ENCODE measurements around the gene SIPA1L2.
"Not testable (repeated sequence)": the region's sequence is repeated elsewhere in the genome, so short reads cannot be mapped to it uniquely, and the experiment has no call there.

The SIPA1L2 gene

GRCh38 chr1:232613752-232614381 lies 16.1 kb downstream of the SIPA1L2 start:
- H3K27ac Mint-ChIP-seq, result no peak overlapping the region
- H3K27me3 Mint-ChIP-seq, result peaks cover under 1% of the 10 kb centered on the region
- no peaks in the 10 kb centered on the region for H3K9me3 Mint-ChIP-seq (ENCODE audit: low read depth)
- no peaks in the 10 kb centered on the region for H3K36me3 Mint-ChIP-seq
- H3K4me3 Mint-ChIP-seq, result no peak overlapping the region
- H3K4me1 Mint-ChIP-seq (ENCODE audit: low read depth), result no peaks in the 10 kb centered on the region

- H3K27ac Mint-ChIP-seq; H3K27me3 Mint-ChIP-seq; H3K9me3 Mint-ChIP-seq (ENCODE audit: low read depth); H3K4me3 Mint-ChIP-seq; H3K4me1 Mint-ChIP-seq (ENCODE audit: low read depth); H3K36me3 Mint-ChIP-seq: not testable (repeated sequence)
These were observed 17.1 kb downstream of the SIPA1L2 start for GRCh38 chr1:232612836-232613235.

GRCh38 chr1:232611834-232612233 lies 18.1 kb downstream of the SIPA1L2 start:
- no peaks in the 10 kb centered on the region for H3K27me3 Mint-ChIP-seq
- H3K4me1 Mint-ChIP-seq (ENCODE audit: low read depth), result no peaks in the 10 kb centered on the region
- no peak overlapping the region for H3K27ac Mint-ChIP-seq
- no peaks in the 10 kb centered on the region for H3K9me3 Mint-ChIP-seq (ENCODE audit: low read depth)
- no peak overlapping the region for H3K4me3 Mint-ChIP-seq
- H3K36me3 Mint-ChIP-seq, result no peaks in the 10 kb centered on the region

GRCh38 chr1:232610902-232611745 lies 18.8 kb downstream of the SIPA1L2 start:
- not testable (repeated sequence) for H3K9me3 Mint-ChIP-seq (ENCODE audit: low read depth); H3K27ac Mint-ChIP-seq; H3K36me3 Mint-ChIP-seq; H3K4me3 Mint-ChIP-seq; H3K4me1 Mint-ChIP-seq (ENCODE audit: low read depth); H3K27me3 Mint-ChIP-seq

GRCh38 chr1:232610192-232610901 lies 19.6 kb downstream of the SIPA1L2 start:
- no peaks in the 10 kb centered on the region for H3K27me3 Mint-ChIP-seq
- no peaks in the 10 kb centered on the region for H3K4me1 Mint-ChIP-seq (ENCODE audit: low read depth)
- no peaks in the 10 kb centered on the region for H3K9me3 Mint-ChIP-seq (ENCODE audit: low read depth)
- H3K4me3 Mint-ChIP-seq, result no peak overlapping the region
- no peaks in the 10 kb centered on the region for H3K36me3 Mint-ChIP-seq
- no peak overlapping the region for H3K27ac Mint-ChIP-seq

GRCh38 chr1:232608427-232608826 lies 21.5 kb downstream of the SIPA1L2 start:
- Mint-ChIP-seq H3K36me3 (no peaks in the 10 kb centered on the region), H3K9me3 (ENCODE audit: low read depth) (no peaks in the 10 kb centered on the region), H3K4me3 (no peak overlapping the region), H3K27ac (no peak overlapping the region), H3K27me3 (no peaks in the 10 kb centered on the region), H3K4me1 (ENCODE audit: low read depth) (no peaks in the 10 kb centered on the region)

GRCh38 chr1:232602622-232603021 lies 27.3 kb downstream of the SIPA1L2 start:
- no peak overlapping the region for H3K4me3 Mint-ChIP-seq
- no peaks in the 10 kb centered on the region for H3K27me3 Mint-ChIP-seq
- H3K9me3 Mint-ChIP-seq (ENCODE audit: low read depth), result no peaks in the 10 kb centered on the region
- no peaks in the 10 kb centered on the region for H3K4me1 Mint-ChIP-seq (ENCODE audit: low read depth)
- no peaks in the 10 kb centered on the region for H3K36me3 Mint-ChIP-seq
- H3K27ac Mint-ChIP-seq, result no peak overlapping the region

- H3K4me1 Mint-ChIP-seq (ENCODE audit: low read depth), result no peaks in the 10 kb centered on the region
- H3K4me3 Mint-ChIP-seq, result no peak overlapping the region
- H3K36me3 Mint-ChIP-seq, result no peaks in the 10 kb centered on the region
- H3K27ac Mint-ChIP-seq, result no peak overlapping the region
- no peaks in the 10 kb centered on the region for H3K27me3 Mint-ChIP-seq
- H3K9me3 Mint-ChIP-seq (ENCODE audit: low read depth), result no peaks in the 10 kb centered on the region
These were observed 29.3 kb downstream of the SIPA1L2 start for GRCh38 chr1:232600424-232601258.

- Mint-ChIP-seq H3K27ac (no peak overlapping the region), H3K4me3 (no peak overlapping the region)
These were observed 30.5 kb downstream of the SIPA1L2 start for GRCh38 chr1:232599178-232600041.

GRCh38 chr1:232598837-232599177 lies 31.1 kb downstream of the SIPA1L2 start:
- H3K4me1 Mint-ChIP-seq (ENCODE audit: low read depth), result no peaks in the 10 kb centered on the region
- no peaks in the 10 kb centered on the region for H3K27me3 Mint-ChIP-seq
- H3K4me3 Mint-ChIP-seq, result no peak overlapping the region
- H3K9me3 Mint-ChIP-seq (ENCODE audit: low read depth), result no peaks in the 10 kb centered on the region
- H3K36me3 Mint-ChIP-seq, result no peaks in the 10 kb centered on the region
- no peak overlapping the region for H3K27ac Mint-ChIP-seq

More at GRCh38 chr1:232599178-232600041, 30.5 kb downstream of the SIPA1L2 start:
- Mint-ChIP-seq H3K9me3 (ENCODE audit: low read depth) (no peaks in the 10 kb centered on the region), H3K36me3 (no peaks in the 10 kb centered on the region), H3K4me1 (ENCODE audit: low read depth) (no peaks in the 10 kb centered on the region), H3K27me3 (no peaks in the 10 kb centered on the region)

- Mint-ChIP-seq H3K9me3 (ENCODE audit: low read depth) (no peaks in the 10 kb centered on the region), H3K36me3 (no peaks in the 10 kb centered on the region), H3K27me3 (no peaks in the 10 kb centered on the region), H3K27ac (no peak overlapping the region), H3K4me1 (ENCODE audit: low read depth) (no peaks in the 10 kb centered on the region), H3K4me3 (no peak overlapping the region)
These were observed 31.8 kb downstream of the SIPA1L2 start for GRCh38 chr1:232598133-232598532.

GRCh38 chr1:232597721-232598120 lies 32.2 kb downstream of the SIPA1L2 start:
- H3K9me3 Mint-ChIP-seq (ENCODE audit: low read depth), result no peaks in the 10 kb centered on the region
- no peak overlapping the region for H3K4me3 Mint-ChIP-seq
- no peaks in the 10 kb centered on the region for H3K36me3 Mint-ChIP-seq
- H3K27ac Mint-ChIP-seq, result no peak overlapping the region
- H3K27me3 Mint-ChIP-seq, result no peaks in the 10 kb centered on the region
- H3K4me1 Mint-ChIP-seq (ENCODE audit: low read depth), result no peaks in the 10 kb centered on the region

- no peaks in the 10 kb centered on the region for H3K27me3 Mint-ChIP-seq
- no peaks in the 10 kb centered on the region for H3K4me1 Mint-ChIP-seq (ENCODE audit: low read depth)
- no peak overlapping the region for H3K4me3 Mint-ChIP-seq
- H3K36me3 Mint-ChIP-seq, result no peaks in the 10 kb centered on the region
- H3K9me3 Mint-ChIP-seq (ENCODE audit: low read depth), result no peaks in the 10 kb centered on the region
- no peak overlapping the region for H3K27ac Mint-ChIP-seq
These were observed 33.1 kb downstream of the SIPA1L2 start for GRCh38 chr1:232596666-232597303.
